ENCODE data around the gene UNC13C.

Gene UNC13C

GRCh38 chr15:54305138-54305537, 326.9 kb downstream of the UNC13C start:
- Histone ChIP-seq H3K27me3 (ENCODE audit: insufficient read depth, poor library complexity, severe bottlenecking) (no peaks in the 10 kb centered on the region), H3K27ac (replicated peaks) (no peak overlapping the region), H3K4me3 (replicated peaks; ENCODE audit: insufficient read depth, low read length) (no peak overlapping the region)
- TF ChIP-seq GABPA (IDR thresholded peaks at IDR 0.05; ENCODE audit: low read depth) (no peak), SPI1 (IDR thresholded peaks at IDR 0.05; ENCODE audit: borderline replicate concordance, low read depth) (no peak), POLR2AphosphoS5 (IDR thresholded peaks at IDR 0.05; ENCODE audit: low read depth) (no peak), REST (IDR thresholded peaks at IDR 0.05; ENCODE audit: insufficient replicate concordance, low read depth) (no peak), CTCF (IDR thresholded peaks at IDR 0.05; ENCODE audit: insufficient read depth, low read length) (no peak)
- DNase-seq (ENCODE audit: low read depth in 1 of 2, low spot score in 1 of 2), result no peak

GRCh38 chr15:54307252-54307902, 329.1 kb downstream of the UNC13C start:
- Histone ChIP-seq H3K27ac (replicated peaks) (no peak overlapping the region), H3K27me3 (ENCODE audit: insufficient read depth, poor library complexity, severe bottlenecking) (no peaks in the 10 kb centered on the region), H3K4me3 (replicated peaks; ENCODE audit: insufficient read depth, low read length) (no peak overlapping the region)
- no peak for DNase-seq (ENCODE audit: low read depth in 1 of 2, low spot score in 1 of 2)
- TF ChIP-seq GABPA (IDR thresholded peaks at IDR 0.05; ENCODE audit: low read depth), result no peak
- TF ChIP-seq POLR2AphosphoS5 (IDR thresholded peaks at IDR 0.05; ENCODE audit: low read depth), result no peak
- no peak for TF ChIP-seq SPI1 (IDR thresholded peaks at IDR 0.05; ENCODE audit: borderline replicate concordance, low read depth)
- TF ChIP-seq REST (IDR thresholded peaks at IDR 0.05; ENCODE audit: insufficient replicate concordance, low read depth), result no peak
- TF ChIP-seq CTCF (IDR thresholded peaks at IDR 0.05; ENCODE audit: insufficient read depth, low read length), result no peak

DNA sequence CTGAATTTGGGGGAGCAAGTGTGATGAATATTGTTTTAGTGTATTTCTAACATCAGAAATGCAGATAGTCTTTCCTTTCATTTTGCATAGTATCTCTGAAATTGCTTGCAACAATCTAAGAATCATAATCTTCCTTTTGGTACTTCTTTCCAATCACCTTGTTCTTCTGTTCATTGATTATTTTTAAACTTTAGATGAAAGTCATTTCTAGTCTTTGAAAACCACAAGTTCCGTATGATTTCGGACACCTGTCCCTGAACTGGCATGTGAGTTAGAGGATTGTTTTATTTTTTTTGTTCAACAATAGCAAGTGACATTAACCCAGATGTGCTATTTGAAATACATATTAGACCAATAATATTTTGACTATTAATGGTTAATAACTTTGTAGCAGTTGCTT, 329.7 kb downstream of the UNC13C start:
- Histone ChIP-seq H3K4me3 (replicated peaks; ENCODE audit: insufficient read depth, low read length) (no peak overlapping the region), H3K27ac (replicated peaks) (no peak overlapping the region), H3K27me3 (ENCODE audit: insufficient read depth, poor library complexity, severe bottlenecking) (no peaks in the 10 kb centered on the region)
- DNase-seq (ENCODE audit: low read depth in 1 of 2, low spot score in 1 of 2), result no peak
- TF ChIP-seq GABPA (IDR thresholded peaks at IDR 0.05; ENCODE audit: low read depth), result no peak

DNA sequence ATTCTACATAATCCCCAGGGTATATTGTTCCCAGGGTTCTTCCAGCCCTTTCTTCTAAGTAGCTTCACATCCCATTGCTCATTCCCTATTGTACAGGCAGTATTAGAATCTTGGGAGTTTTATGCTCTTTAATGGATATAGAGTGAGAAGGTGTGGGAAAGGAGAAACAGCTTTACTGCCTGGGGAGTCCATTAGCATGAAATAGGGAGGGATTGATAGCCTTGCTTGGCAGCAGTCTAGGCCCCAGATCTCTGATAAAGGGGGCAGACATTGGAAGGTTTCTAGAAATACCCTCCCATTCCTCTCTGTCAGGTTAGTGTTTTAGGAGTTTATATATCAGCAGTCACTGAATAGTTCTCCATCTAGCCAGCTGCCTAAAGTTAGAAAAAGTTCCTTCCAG, 334.3 kb downstream of the UNC13C start:
- TF ChIP-seq POLR2AphosphoS5 (IDR thresholded peaks at IDR 0.05; ENCODE audit: low read depth) (no peak), REST (IDR thresholded peaks at IDR 0.05; ENCODE audit: insufficient replicate concordance, low read depth) (no peak), SPI1 (IDR thresholded peaks at IDR 0.05; ENCODE audit: borderline replicate concordance, low read depth) (no peak), GABPA (IDR thresholded peaks at IDR 0.05; ENCODE audit: low read depth) (no peak), CTCF (IDR thresholded peaks at IDR 0.05; ENCODE audit: insufficient read depth, low read length) (no peak)
- H3K4me3 ChIP-seq (replicated peaks; ENCODE audit: insufficient read depth, low read length), result no peak overlapping the region
- no peak overlapping the region for H3K27ac ChIP-seq (replicated peaks)
- no peaks in the 10 kb centered on the region for H3K27me3 ChIP-seq (ENCODE audit: insufficient read depth, poor library complexity, severe bottlenecking)
- no peak for DNase-seq (ENCODE audit: low read depth in 1 of 2, low spot score in 1 of 2)
